HG02970 (cell line): ENCODE data around the gene ADAM22.
A peak's percentile ranks its signal among the peaks of the same experiment; 100 is the strongest.
"Not testable (repeated sequence)": the region's sequence is repeated elsewhere in the genome, so short reads cannot be mapped to it uniquely, and the experiment has no call there.

ENCODE experiments used
- ATAC-seq: cut with Tn5 transposase; IDR thresholded peaks from one replicate; pipeline ENCODE4 v1.9.1; 2021; ENCODE audit warnings: mild to moderate bottlenecking, moderate library complexity, moderate number of reproducible peaks; ENCODE audit not compliant: unreplicated experiment, low FRiP score

ADAM22 gene, protein sequence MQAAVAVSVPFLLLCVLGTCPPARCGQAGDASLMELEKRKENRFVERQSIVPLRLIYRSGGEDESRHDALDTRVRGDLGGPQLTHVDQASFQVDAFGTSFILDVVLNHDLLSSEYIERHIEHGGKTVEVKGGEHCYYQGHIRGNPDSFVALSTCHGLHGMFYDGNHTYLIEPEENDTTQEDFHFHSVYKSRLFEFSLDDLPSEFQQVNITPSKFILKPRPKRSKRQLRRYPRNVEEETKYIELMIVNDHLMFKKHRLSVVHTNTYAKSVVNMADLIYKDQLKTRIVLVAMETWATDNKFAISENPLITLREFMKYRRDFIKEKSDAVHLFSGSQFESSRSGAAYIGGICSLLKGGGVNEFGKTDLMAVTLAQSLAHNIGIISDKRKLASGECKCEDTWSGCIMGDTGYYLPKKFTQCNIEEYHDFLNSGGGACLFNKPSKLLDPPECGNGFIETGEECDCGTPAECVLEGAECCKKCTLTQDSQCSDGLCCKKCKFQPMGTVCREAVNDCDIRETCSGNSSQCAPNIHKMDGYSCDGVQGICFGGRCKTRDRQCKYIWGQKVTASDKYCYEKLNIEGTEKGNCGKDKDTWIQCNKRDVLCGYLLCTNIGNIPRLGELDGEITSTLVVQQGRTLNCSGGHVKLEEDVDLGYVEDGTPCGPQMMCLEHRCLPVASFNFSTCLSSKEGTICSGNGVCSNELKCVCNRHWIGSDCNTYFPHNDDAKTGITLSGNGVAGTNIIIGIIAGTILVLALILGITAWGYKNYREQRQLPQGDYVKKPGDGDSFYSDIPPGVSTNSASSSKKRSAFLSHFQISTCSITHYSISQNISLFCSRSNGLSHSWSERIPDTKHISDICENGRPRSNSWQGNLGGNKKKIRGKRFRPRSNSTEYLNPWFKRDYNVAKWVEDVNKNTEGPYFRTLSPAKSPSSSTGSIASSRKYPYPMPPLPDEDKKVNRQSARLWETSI

DNA sequence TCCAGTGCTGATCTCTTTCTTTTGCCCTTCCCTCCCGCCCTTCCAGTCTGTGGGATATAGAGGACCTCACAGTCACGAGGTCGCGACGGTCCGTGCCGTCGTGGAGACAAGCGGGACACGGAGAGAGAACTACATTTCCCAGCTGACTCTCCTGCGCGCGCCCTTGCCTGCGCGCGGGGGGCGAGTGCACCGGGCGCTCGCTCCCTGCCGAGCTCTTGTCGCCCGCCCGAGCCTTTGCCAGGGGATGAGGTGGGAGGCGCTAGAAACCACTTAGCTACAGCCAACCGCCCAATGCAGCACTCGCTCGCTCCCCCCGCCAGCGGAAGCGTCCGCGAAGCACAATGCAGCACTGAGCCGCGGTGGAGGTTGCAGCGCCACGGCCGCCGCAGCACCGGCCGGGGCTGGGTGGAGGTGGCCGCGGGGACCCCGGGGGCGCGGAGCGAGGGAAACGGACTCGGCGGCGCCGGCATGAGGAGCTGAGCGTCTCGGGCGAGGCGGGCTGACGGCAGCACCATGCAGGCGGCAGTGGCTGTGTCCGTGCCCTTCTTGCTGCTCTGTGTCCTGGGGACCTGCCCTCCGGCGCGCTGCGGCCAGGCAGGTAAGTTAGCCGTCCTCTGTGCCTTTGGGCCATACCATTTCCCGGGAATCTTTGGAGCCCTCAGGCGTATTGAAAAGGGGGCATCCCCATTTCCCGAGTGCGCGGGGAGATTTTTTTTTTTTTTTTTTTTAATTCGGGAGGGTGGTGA is at the start of gene ADAM22:
ADAM22 (plus strand) TSS at position 299 of the 746 bp plus-strand sequence; CDS start at position 514, 215 bp downstream.
- ATAC-seq, result peak; percentile 98

DNA sequence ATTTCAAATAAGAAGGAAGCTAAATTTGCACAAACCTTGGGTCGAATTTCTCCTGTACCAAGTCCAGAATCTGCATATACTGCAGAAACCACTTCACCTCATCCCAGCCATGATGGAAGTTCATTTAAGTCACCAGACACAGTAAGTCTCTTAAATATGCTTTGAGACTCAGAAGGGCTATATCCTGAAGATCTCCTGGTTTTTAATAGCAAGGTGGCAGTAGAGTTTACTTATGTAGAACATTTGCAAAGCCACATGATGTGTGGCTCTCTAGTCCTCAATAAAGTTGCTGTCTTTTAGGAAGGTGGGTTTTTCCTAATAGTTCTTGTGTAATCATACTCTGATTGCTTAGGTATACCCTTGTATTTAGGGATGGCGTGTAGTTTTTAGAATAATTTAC is 49.0 kb upstream of the ADAM22 start:
- no peak for ATAC-seq

DNA sequence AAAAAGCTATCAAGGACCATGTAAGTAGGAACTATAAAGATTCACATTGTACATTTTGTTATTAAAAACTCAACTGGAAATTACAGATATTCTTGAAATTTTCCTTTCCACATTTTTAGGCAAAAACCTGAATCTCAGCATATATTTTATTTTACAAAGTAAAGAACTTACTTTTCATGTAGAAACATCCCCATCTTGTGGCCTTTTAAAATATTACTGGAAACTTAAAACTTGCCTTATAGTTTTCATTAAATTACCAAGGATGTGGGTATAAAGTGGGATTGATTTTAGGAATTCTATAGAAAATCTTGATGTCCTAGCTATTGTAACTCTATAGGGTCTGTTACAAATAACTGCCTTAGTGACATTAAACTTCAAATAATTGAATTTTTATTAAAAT is 47.2 kb upstream of the ADAM22 start:
- ATAC-seq, result no peak

DNA sequence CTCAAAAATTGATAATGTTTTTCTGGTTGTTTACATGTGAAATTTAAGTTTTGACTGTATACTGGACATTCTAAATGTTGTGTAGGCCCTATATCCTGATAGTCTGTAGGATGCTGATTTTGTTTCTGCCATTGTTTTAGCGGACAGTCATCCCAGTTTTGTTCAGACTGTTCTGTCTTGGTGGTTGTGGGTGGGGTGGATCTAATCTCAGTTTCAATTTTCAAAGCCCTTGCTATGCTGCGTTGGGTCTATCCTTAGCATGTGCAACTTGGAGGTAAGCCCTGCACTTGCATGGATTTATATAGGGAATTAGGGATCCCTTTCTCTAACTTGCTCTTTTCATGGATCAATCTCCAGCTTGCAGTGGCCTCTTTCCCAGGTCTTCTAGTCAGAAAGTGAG is 38.7 kb upstream of the ADAM22 start:
- no peak for ATAC-seq

DNA sequence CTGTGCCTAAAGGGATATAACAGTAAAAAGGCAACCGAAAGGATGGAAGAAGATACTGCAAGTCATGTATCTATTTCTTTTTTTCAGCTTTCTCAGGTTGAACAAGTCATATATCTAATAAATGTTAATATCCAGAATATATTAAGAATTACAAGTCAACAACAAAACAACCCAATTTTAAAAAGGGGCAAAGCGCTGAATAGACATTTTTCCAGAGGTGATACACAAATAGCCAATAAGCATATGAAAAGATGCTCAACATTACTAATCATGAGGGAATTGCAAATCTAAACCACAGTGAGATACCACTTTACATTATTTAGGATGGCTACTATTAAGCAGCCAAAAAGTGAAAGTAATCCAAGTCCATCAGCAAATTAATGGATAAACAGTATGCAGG is 34.8 kb upstream of the ADAM22 start:
- ATAC-seq, result no peak

DNA sequence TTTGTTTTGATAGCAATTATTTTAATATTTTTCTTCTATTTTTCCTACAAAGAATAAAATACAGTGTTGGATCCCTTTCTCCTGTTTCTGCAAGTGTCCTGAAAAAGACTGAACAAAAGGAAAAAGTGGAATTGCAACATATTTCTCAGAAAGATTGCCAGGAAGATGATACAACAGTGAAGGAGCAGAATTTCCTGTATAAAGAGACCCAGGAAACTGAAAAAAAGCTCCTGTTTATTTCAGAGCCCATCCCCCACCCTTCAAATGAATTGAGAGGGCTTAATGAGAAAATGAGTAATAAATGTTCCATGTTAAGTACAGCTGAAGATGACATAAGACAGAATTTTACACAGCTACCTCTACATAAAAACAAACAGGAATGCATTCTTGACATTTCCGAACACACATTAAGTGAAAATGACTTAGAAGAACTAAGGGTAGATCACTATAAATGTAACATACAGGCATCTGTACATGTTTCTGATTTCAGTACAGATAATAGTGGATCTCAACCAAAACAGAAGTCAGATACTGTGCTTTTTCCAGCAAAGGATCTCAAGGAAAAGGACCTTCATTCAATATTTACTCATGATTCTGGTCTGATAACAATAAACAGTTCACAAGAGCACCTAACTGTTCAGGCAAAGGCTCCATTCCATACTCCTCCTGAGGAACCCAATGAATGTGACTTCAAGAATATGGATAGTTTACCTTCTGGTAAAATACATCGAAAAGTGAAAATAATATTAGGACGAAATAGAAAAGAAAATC is 26.7 kb upstream of the ADAM22 start:
- not testable (repeated sequence) for ATAC-seq

DNA sequence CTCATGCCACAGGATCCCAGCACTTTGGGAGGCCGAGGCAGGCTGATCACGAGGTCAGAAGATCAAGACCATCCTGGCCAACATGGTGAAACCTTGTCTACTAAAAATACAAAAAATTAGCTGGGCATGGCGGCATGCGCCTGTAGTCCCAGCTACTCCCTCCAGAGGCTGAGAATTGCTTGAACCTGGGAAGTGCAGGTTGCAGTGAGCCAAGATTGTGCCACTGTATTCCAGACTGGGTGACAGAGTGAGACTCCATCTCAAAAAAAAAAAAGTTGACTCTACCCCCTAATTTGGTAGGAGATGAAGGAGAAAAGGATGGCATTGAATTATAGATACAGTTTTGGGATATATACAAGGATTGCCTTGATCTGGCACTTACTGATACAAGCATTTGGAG is 25.2 kb upstream of the ADAM22 start:
- not testable (repeated sequence) for ATAC-seq

DNA sequence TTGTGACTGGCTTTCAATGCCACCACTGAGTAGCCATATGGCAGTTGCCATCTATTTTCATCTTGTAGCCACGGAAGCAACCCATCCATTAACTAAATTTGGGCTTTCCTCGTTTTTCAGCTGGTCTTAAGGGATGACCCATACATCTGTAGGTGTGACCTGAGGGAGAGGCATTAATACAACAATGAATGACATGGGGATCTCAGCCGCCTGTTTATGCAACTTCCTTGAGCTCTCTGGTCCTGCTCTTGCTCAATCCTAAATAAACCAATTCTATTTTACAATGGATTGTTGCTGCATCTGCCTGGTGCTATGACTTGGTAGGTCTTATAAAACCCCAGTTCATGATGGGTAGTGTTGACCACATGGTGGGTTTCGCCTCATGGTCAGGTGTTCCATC is 21.9 kb upstream of the ADAM22 start:
- no peak for ATAC-seq

DNA sequence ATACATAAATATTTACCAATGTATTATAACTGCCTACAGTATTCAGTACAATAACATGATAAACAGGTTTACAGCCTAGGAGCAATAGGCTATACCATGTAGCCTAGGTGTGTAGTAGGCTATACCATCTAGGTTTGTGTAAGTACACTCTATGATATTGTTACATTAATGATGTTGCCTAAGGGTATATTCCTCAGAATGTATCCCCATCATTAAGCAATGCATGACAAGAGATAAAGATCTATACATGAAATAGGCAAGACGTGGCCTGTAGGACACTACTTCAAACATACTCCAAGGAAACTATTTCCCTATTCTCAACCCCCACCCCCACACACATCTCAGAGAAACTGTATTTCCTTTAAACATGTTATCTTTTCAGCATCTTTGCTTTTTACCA is 15.3 kb upstream of the ADAM22 start:
- ATAC-seq, result no peak

DNA sequence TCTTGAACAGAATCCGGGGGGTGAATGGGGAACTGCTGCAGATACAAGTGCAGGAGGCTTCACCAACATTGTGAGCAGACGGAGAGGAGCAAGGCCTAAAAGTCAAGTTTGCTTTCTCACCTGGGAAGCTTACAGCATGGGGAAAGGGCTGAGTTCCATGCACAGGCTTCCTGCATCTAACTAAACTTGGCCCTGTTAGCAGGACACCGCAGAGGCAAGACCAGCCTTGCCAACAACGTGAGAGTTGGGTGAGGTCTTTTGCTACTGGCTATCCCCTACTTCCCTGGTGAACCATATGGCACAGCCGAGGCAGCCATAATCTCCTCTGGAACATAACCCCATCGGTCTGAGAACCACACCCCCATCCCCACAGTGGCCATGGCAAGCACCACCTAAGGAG is 14.2 kb upstream of the ADAM22 start:
- ATAC-seq, result no peak

DNA sequence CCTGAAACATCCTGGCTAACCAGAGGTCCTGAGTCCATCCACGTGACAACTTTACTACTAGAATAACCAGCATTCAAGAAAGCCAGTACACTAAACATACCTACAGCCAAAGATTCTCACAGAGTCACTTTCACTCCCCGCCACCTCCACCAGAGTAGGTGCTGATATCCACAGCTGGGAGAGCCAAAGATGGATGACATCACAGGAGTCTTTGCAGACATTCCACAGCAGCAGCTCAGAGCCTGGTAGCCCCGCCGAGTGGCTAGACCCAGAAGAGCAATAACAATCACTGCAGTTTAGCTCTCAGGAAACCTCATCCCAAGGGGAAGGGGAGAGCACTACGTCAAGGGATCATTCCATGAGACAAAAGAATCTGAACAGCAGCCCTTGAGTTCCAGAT is 13.5 kb upstream of the ADAM22 start:
- no peak for ATAC-seq

DNA sequence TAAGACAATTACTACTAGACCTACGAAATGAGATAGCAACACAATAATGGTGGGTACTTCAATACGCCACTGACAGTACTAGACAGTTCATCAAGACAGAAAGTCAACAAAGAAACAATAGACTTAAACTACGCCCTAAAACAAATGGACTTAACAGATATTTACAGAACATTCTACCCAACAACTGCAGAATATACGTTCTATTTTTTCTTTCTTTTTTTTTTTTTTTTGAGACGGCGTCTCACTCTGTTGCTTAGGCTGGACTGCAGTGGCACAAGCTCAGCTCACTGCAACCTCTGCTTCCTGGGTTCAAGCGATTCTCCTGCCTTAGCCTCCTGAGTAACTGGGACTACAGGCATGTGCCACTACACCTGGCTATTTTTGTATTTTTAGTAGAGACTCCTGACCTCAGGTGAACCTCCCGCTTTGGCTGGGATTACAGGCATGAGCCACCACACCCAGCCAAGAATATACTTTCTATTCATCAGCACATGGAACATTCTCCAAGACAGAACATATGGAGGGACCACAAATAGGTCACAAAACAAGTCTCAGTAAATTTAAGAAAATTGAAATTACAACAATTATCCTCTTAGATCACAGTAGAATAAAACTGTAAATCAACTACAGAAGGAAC is 11.2 kb upstream of the ADAM22 start:
- ATAC-seq, result not testable (repeated sequence)

DNA sequence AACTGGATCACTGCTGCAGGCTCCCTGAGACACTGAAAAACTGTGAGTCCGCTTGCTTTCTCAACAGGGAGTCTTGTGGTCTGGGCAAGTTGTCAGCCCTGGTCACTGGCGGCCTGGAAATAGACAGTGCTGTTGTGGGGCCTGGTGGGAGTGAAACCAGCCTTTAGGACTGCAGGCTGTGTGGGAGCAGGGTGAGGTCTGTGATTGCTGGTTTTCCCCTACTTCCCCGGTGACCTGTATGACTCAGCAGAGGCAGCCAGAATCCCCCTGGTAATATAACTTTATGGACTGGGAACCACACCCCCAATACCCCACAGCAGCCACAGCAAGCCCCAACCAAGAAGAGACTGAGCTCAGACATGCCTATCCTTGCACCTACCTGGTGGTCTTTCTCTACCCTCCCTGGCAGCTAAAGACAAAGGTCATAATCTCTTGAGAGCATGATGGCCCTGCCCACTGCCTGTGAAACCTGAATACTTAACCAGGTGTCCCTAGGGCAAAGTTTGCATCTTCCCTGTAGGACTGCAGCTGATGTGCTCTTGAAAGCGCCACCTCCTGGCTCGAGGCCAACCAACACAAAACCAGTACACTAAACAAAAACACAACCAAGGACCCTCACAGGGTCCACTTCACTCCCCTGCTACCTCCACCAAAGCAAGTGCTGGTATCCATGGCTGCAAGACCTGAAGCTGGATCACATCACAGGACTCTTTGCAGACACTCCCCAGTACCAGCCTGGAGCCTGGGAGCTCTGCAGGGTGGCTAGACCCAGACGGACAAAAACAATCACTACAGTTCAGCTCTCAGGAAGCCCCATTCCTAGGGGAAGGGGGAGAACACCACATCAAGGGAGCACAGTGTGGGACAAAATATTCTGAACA is 7.2 kb upstream of the ADAM22 start:
- peak; percentile 99 for ATAC-seq

DNA sequence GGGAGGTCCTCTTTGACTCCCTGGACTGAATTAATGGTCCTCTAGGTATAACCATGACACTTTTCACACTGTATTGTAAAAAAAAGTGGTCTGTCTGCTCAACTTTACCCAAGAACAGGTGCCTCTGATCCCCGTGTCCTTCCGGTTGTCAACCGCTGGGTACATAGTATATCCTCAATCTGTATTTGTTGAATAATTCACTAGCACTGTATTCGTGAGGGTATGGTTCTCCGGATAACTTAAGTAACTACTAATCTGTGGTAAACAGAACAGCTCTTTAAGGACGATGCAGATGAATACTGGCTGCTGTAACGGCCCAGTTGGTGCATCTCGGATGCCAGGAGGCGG is 472 bp upstream of the ADAM22 start:
- ATAC-seq, result no peak

DNA sequence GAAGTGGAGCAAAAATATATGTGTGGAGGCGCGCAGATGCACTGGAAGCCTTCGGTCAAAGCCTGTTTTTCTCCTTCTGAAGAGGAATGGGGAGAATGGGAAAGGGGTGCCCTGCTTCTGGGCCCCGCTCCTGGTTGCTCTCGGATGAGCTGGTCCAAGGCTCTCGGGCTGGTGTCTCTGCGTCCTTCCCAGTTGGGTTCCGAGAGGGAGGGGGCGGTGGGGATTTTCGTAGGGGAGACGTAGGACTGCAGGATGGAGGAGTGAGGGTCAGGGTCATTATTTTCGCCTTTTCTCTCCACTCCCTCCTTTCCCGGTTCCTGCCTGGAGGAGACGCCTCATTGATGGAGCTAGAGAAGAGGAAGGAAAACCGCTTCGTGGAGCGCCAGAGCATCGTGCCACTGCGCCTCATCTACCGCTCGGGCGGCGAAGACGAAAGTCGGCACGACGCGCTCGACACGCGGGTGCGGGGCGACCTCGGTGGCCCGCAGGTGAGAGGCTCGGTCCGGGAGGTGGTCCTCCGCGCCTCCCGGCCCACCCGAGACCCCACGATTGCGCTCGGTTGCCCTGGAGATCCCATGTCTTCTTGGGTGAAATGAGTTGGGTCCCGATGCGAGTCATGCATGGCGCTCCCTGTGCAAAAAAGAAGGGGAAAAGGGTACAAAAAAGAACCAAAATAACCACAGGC is 790 bp downstream of the ADAM22 start:
- ATAC-seq, result no peak

DNA sequence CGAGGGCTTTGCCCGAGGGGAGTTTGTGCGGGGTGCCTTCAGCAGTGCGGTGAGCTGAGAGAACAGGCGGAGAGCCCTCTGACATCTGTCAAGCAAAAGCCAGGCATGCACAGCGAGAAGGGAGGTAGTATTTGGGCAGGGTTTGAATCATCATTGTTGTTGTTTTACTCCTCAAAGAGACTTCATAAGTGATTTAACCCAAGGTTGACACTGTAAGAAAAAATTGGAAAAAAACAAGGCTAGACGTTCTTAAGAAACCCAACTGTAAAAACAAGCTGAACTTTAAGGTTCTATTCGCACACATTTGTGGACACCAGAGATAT is 1.3 kb downstream of the ADAM22 start:
- ATAC-seq, result no peak

DNA sequence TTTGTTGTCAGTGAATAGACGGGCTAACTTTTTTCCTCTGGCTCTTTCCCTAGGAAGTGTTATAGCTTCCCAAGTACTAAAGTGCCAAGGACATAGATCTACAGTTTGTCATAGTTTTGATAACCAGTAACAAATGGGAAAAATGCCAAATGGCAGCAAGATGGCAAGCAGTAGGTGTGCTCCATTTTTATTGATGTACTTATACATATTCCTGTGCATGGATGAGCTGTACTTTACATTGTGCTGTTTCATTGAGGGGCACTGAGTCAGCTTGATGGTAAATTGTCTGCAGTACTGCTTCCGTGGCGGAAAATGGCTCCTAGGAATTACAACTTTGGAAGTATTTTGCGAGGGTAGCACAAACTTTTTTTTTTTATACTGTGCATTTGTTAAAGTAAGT is 7.1 kb downstream of the ADAM22 start:
- ATAC-seq, result no peak

DNA sequence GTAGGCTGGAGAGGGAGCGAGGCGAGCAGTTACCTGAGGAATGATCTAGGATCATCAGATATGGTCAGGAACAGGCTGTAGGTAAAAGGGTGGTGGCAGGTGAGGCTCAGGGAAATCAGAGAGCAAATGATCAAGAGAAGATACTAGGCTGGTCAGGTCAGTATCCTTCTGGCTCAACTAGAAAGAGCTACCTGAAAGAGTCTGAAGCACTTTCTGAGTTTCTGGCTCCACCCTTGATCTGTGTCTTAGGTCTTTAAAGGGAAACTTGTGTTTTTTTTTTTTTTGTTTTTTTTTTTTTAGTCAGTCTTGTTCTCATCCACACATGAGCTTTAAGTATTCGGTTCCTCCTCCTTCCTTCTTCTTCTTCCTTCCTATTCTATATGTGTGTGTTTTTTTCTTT is 10.5 kb downstream of the ADAM22 start:
- ATAC-seq, result no peak
